Retinal pigment epithelial cell (primary cell): Measurements from ENCODE around the gene GNB1.

Experiments
- DNase-seq: peaks from one replicate; pipeline ENCODE4 v3.0.0-alpha.2; 2010; ENCODE audit warnings: low read depth
- H3K4me3 ChIP-seq: 2 replicates; pipeline ENCODE4 v1.5.1; 2011; ENCODE audit warnings: mild to moderate bottlenecking, low read length, control low read depth, moderate library complexity
- TF ChIP-seq, protein P1 (sequence below): conservative IDR thresholded peaks from 2 replicates; pipeline ENCODE4 v1.5.1; 2011; ENCODE audit warnings: low read depth, low read length, control low read depth, inconsistent platforms

Gene GNB1

DNA sequence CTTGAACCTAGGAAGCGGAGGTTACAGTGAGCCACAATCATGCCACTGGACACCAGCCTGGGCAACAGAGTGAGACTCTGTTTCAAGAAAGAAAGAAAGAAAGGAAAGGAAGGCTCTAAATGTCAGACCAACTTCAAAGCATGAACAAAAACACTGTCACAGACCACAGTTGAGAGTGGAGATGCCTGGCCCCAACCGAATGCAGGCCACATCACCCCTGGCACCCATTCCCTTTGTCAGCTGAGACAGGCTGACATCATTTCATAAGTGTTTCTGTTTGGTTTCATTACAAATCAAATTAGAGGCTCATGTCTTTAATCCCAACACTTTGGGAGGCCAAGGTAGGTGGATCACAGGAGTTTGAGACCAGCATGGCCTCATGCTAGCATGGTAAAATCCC is 84.0 kb downstream of the GNB1 start:
- TF ChIP-seq, protein P1, sequence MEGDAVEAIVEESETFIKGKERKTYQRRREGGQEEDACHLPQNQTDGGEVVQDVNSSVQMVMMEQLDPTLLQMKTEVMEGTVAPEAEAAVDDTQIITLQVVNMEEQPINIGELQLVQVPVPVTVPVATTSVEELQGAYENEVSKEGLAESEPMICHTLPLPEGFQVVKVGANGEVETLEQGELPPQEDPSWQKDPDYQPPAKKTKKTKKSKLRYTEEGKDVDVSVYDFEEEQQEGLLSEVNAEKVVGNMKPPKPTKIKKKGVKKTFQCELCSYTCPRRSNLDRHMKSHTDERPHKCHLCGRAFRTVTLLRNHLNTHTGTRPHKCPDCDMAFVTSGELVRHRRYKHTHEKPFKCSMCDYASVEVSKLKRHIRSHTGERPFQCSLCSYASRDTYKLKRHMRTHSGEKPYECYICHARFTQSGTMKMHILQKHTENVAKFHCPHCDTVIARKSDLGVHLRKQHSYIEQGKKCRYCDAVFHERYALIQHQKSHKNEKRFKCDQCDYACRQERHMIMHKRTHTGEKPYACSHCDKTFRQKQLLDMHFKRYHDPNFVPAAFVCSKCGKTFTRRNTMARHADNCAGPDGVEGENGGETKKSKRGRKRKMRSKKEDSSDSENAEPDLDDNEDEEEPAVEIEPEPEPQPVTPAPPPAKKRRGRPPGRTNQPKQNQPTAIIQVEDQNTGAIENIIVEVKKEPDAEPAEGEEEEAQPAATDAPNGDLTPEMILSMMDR, result no peak
- DNase-seq, result no peak
- no peak overlapping the region for H3K4me3 ChIP-seq

- no peak overlapping the region for H3K4me3 ChIP-seq
- TF ChIP-seq, protein P1, result no peak
- DNase-seq, result no peak
Measured at GRCh38 chr1:1804301-1804700, 86.6 kb downstream of the GNB1 start.

DNA sequence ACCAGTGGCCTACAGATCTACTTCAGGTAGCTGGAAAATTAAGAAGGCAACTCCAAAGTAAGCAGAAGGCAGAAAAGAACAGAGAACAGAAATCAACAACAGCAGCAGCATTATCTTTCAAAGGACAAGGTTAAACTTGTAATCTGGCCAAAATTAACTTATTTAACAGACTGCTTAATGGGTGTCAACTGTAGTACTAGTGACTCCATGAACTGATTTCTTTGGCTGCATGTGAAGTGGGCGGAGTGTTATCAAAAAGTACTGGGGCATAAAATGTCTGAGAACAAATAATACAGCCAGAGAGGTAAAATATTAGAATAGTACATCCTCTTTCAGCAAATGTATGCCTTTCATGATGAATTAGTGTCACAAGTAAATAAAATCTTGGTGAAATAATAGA is 88.0 kb downstream of the GNB1 start:
- DNase-seq, result no peak
- TF ChIP-seq, protein P1, result no peak
- no peak overlapping the region for H3K4me3 ChIP-seq

GRCh38 chr1:1799716-1800115 is 91.2 kb downstream of the GNB1 start:
- no peak for DNase-seq
- TF ChIP-seq, protein P1, result no peak
- no peak overlapping the region for H3K4me3 ChIP-seq

DNA sequence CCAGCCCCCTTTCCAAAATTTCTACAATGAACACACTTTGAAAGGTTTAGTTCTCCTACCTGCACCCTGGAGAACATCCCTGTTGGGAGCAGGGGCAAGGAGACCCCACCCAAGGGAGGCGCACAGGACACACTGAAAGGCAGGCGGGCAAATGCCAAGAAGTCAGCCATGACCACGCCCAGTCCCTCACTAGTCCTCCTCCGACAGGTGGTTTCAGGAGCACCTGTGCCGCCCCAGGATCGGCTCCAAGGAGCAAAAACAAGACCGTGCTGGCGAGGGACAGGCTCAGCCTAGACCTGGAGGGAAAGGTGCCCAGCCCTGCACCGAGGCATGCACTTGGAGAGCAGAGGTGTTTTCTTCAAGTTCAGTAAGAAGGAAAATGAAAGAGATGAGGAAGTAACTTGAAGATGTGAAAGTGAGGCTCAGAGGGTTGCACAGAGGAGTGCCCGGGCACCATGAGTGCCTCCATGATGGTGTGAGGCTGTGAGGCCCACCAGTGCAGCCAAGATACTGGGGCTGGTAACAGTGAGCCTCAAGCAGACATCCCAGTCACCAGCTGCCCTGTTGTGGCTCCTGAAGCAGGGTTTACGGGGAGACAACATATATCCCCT is 93.1 kb downstream of the GNB1 start:
- TF ChIP-seq, protein P1, result no peak
- no peak overlapping the region for H3K4me3 ChIP-seq
- no peak for DNase-seq

GRCh38 chr1:1796466-1796865 is 94.4 kb downstream of the GNB1 start:
- H3K4me3 ChIP-seq, result no peak overlapping the region
- TF ChIP-seq, protein P1, result peak; percentile 41
- DNase-seq, result no peak

- DNase-seq, result no peak
- TF ChIP-seq, protein P1, result no peak
- H3K4me3 ChIP-seq, result no peak overlapping the region
Measured at GRCh38 chr1:1794999-1795398, 95.9 kb downstream of the GNB1 start.
